SK-N-SH (cell line): ENCODE measurements around the gene RTN4. TPM values are rescaled to one million over a fixed set of nuclear protein-coding genes. Genes with fewer than 3 reads are reported as not detected.

ENCODE experiments used
- CTCF ChIA-PET: fragments of 300-600, 350-600 bp; formaldehyde crosslinking; extraction: SDS; loops from one replicate; lab custom pipeline; 2021; lab: Yijun Ruan, JAX
- POLR2A ChIA-PET: fragments of 350-600 bp; sonication (Branson Sonifier 250); formaldehyde crosslinking; extraction: SDS; loops from one replicate; lab custom pipeline; 2020; ENCODE audit warnings: antibody characterized with exemption, inconsistent platforms; lab: Yijun Ruan, JAX
- DNase-seq: peaks from one replicate; pipeline ENCODE4 v3.0.0; 2012
- H2AFZ ChIP-seq: fragments of 200-600 bp; sonication (generic); 2 replicates; pipeline ENCODE4 v1.8.1; 2016; ENCODE audit warnings: antibody characterized with exemption, mild to moderate bottlenecking, low read depth
- H3F3A ChIP-seq: fragments of 200-600 bp; sonication (generic); replicated peaks from 2 replicates; pipeline ENCODE3; 2016; ENCODE audit warnings: antibody characterized with exemption, mild to moderate bottlenecking; ENCODE audit not compliant: insufficient read depth
- H3K27ac ChIP-seq, 2 experiments: fragments of 200-500 bp in 1 of 2; fragments of 200-600 bp in 1 of 2; sonication (Bioruptor generic) in 1 of 2; sonication (generic), shearing (Covaris generic) in 1 of 2; 2 replicates each; pipeline versions ENCODE4 v1.5.1 to v1.6.1; 2014 to 2016; ENCODE audit warnings: low read depth in 2 of 2, inconsistent platforms in 1 of 2, low read length in 1 of 2, mild to moderate bottlenecking in 1 of 2, mixed read lengths in 1 of 2
- H3K27me3 ChIP-seq: fragments of 200-600 bp; sonication (generic), shearing (Covaris generic); 2 replicates; pipeline ENCODE4 v1.6.1; 2016; ENCODE audit warnings: mixed run types; ENCODE audit not compliant: insufficient read depth
- H3K36me3 ChIP-seq, 2 experiments: fragments of 200-500 bp in 1 of 2; fragments of 200-600 bp in 1 of 2; sonication (Bioruptor generic) in 1 of 2; sonication (generic) in 1 of 2; replicated peaks in 1 of 2; 2 replicates each; pipeline versions ENCODE3 to v1.5.1; 2014 to 2016; ENCODE audit warnings: low read length in 1 of 2, mild to moderate bottlenecking in 1 of 2; ENCODE audit not compliant: insufficient read depth in 2 of 2, control insufficient read depth in 1 of 2
- H3K4me1 ChIP-seq, 2 experiments: fragments of 200-500 bp in 1 of 2; fragments of 200-600 bp in 1 of 2; sonication (Bioruptor generic) in 1 of 2; sonication (generic), shearing (Covaris generic) in 1 of 2; 2 replicates each; pipeline versions ENCODE4 v1.5.1 to v1.6.1; 2014 to 2016; ENCODE audit warnings: low read depth in 1 of 2, low read length in 1 of 2, mixed run types in 1 of 2; ENCODE audit not compliant: insufficient read depth in 2 of 2, control insufficient read depth in 1 of 2
- H3K4me2 ChIP-seq: fragments of 200-600 bp; sonication (generic), shearing (Covaris generic); 2 replicates; pipeline ENCODE4 v1.6.1; 2017; ENCODE audit warnings: mixed run types
- H3K4me3 ChIP-seq, 2 experiments: fragments of 200-500 bp in 1 of 2; fragments of 200-600 bp in 1 of 2; sonication (Bioruptor generic) in 1 of 2; sonication (generic), shearing (Covaris generic) in 1 of 2; 2 replicates each; pipeline versions ENCODE4 v1.5.1 to v1.8.1; 2014 to 2016; ENCODE audit warnings: low read depth in 2 of 2, inconsistent platforms in 1 of 2, low read length in 1 of 2, mild to moderate bottlenecking in 1 of 2, mixed read lengths in 1 of 2, moderate library complexity in 1 of 2
- H3K79me2 ChIP-seq: fragments of 200-600 bp; sonication (generic); 2 replicates; pipeline ENCODE4 v1.8.1; 2017; ENCODE audit warnings: mild to moderate bottlenecking; ENCODE audit not compliant: insufficient read depth
- H3K9ac ChIP-seq: fragments of 200-600 bp; sonication (generic); 2 replicates; pipeline ENCODE4 v1.6.1; 2017; ENCODE audit warnings: mixed run types
- H3K9me2 ChIP-seq: fragments of 200-600 bp; sonication (generic); 2 replicates; pipeline ENCODE4 v1.6.1; 2017; ENCODE audit warnings: mixed run types
- H3K9me3 ChIP-seq: fragments of 200-600 bp; sonication (generic); 2 replicates; pipeline ENCODE4 v1.6.1; 2017; ENCODE audit warnings: mixed run types, mild to moderate bottlenecking, moderate library complexity
- H4K20me1 ChIP-seq: fragments of 200-600 bp; sonication (generic); 2 replicates; pipeline ENCODE4 v1.6.1; 2017; ENCODE audit warnings: mild to moderate bottlenecking, mixed run types; ENCODE audit not compliant: insufficient read depth
- CHD2 ChIP-seq: fragments of 150-350 bp; IDR thresholded peaks from 2 replicates; pipeline ENCODE4 v1.6.1; 2018; ENCODE audit warnings: low read length; ENCODE audit not compliant: partially characterized antibody
- CTCF ChIP-seq: fragments of 200-600 bp; sonication (generic); IDR thresholded peaks from 2 replicates; pipeline ENCODE4 v1.6.1; 2017; ENCODE audit warnings: antibody characterized with exemption, mild to moderate bottlenecking, moderate library complexity
- EZH2phosphoT487 ChIP-seq: fragments of 200-600 bp; sonication (generic); IDR thresholded peaks from 2 replicates; pipeline ENCODE4 v1.6.1; 2017; ENCODE audit warnings: low read depth, mixed run types, mild to moderate bottlenecking, antibody characterized with exemption, moderate library complexity, borderline replicate concordance
- FOSL2 ChIP-seq: IDR thresholded peaks from 2 replicates; pipeline ENCODE4 v1.4.0; 2012; ENCODE audit warnings: low read depth, mild to moderate bottlenecking, moderate library complexity, borderline replicate concordance
- FOXJ3 ChIP-seq: sonication (generic); formaldehyde crosslinking; IDR thresholded peaks from 2 replicates; pipeline ENCODE4 v1.5.1; 2020; ENCODE audit warnings: mild to moderate bottlenecking, missing genetic modification reagents
- JUND ChIP-seq: IDR thresholded peaks from 2 replicates; pipeline ENCODE4 v1.4.0; 2012
- MEF2A ChIP-seq: IDR thresholded peaks from 2 replicates; pipeline ENCODE4 v1.4.0; 2012; ENCODE audit warnings: low read depth, borderline replicate concordance
- MXI1 ChIP-seq: IDR thresholded peaks from 2 replicates; pipeline ENCODE4 v1.6.1; 2012; ENCODE audit warnings: mild to moderate bottlenecking, low read depth, low read length, improper control_type of control experiment
- POLR2AphosphoS5 ChIP-seq: IDR thresholded peaks from 2 replicates; pipeline ENCODE4 v1.6.1; 2012; ENCODE audit warnings: low read depth, low read length
- RAD21 ChIP-seq: IDR thresholded peaks from 2 replicates; pipeline ENCODE4 v1.6.1; 2012; ENCODE audit warnings: mild to moderate bottlenecking, low read length
- RCOR1 ChIP-seq: fragments of 150-350 bp; IDR thresholded peaks from 2 replicates; pipeline ENCODE4 v1.6.1; 2017; ENCODE audit warnings: antibody characterized with exemption, low read length
- RFX5 ChIP-seq: IDR thresholded peaks from 2 replicates; pipeline ENCODE4 v1.6.1; 2012; ENCODE audit warnings: mild to moderate bottlenecking, improper control_type of control experiment, low read length
- RXRA ChIP-seq: IDR thresholded peaks from 2 replicates; pipeline ENCODE4 v1.4.0; 2012; ENCODE audit warnings: low read depth, mild to moderate bottlenecking, borderline replicate concordance
- TCF12 ChIP-seq: IDR thresholded peaks from 2 replicates; pipeline ENCODE4 v1.4.0; 2012
- TEAD4 ChIP-seq: IDR thresholded peaks from 2 replicates; pipeline ENCODE4 v1.4.0; 2012; ENCODE audit warnings: mild to moderate bottlenecking, borderline replicate concordance; ENCODE audit not compliant: insufficient read depth
- ZBTB33 ChIP-seq: IDR thresholded peaks from 2 replicates; pipeline ENCODE4 v1.4.0; 2012; ENCODE audit warnings: low read depth, borderline replicate concordance
- WGBS: methylation state at CpG from one replicate; pipeline ENCODE4 v1.1.6; 2017; ENCODE audit warnings: low lambda C conversion rate; 5-methylcytosine and 5-hydroxymethylcytosine counted together
- polyA plus RNA-seq, 3 experiments: library from polyadenylated mRNA; depleted of rRNA; stranded (reverse); fragments of >200 nt; gene quantifications; 2 replicates each; pipeline ENCODE4 v1.2.3, GENCODE V29; 2012
- TF ChIP-seq, protein P1 (sequence below): fragments of 150-350 bp; IDR thresholded peaks from 2 replicates; pipeline ENCODE4 v1.6.1; 2016; ENCODE audit warnings: mild to moderate bottlenecking, low read depth, low read length
- TF ChIP-seq, protein P2 (sequence below): IDR thresholded peaks from 2 replicates; pipeline ENCODE4 v1.4.0; 2012; ENCODE audit warnings: low read depth, borderline replicate concordance
- TF ChIP-seq, protein P3 (sequence below): IDR thresholded peaks from 2 replicates; pipeline ENCODE4; 2012
- TF ChIP-seq, protein P4 (sequence below): IDR thresholded peaks from 2 replicates; pipeline ENCODE4 v1.4.0; 2012; ENCODE audit warnings: low read depth

The RTN4 gene
- polyA plus RNA-seq, 1 of the 3 experiments (the other 2 are of a cell fraction) = 315 TPM

DNA sequence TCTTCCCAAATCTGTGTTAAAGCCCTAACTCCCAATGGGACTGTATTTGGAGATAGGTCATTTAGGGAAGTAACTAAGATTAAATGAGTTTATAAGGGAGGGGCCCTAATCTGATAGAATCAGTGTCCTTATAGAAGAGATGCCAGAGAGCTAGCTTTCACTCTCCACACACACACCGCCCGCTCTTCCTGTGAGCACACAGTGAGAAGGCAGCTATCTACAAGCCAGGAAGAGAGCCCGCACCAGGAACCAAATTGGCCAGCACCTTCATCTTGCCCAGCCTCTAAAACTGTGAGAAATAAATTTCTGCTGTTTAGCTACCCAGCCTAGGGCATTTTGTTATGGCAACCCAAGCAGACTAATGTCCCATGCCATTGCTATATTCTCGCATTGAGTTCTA, 125.2 kb downstream of the RTN4 start (continued):
- TF ChIP-seq, protein P1, sequence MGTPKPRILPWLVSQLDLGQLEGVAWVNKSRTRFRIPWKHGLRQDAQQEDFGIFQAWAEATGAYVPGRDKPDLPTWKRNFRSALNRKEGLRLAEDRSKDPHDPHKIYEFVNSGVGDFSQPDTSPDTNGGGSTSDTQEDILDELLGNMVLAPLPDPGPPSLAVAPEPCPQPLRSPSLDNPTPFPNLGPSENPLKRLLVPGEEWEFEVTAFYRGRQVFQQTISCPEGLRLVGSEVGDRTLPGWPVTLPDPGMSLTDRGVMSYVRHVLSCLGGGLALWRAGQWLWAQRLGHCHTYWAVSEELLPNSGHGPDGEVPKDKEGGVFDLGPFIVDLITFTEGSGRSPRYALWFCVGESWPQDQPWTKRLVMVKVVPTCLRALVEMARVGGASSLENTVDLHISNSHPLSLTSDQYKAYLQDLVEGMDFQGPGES = no peak
- TF ChIP-seq, all 33 proteins: peak for 0

- H3K9ac ChIP-seq = no peak overlapping the region
- no peak overlapping the region for H3K4me3 ChIP-seq
- no peaks in the 10 kb centered on the region; the same call in 1 of the 2 replicates for H3K9me3 ChIP-seq
- H3K4me1 ChIP-seq = no peaks in the 10 kb centered on the region
- H3K27me3 ChIP-seq = no peaks in the 10 kb centered on the region
- no peaks in the 10 kb centered on the region for H4K20me1 ChIP-seq
- CTCF ChIA-PET = interaction anchor here (1.0 to 1.1 kb wide), 2 partner anchors 91 to 301 kb away, joined by 3 read pairs; no protein-coding TSS in a partner anchor
- POLR2A ChIA-PET = no interaction called here
- no peak overlapping the region for H3K27ac ChIP-seq
- no peaks in the 10 kb centered on the region for H3K79me2 ChIP-seq
- H3K4me2 ChIP-seq = no peak overlapping the region
- DNase-seq = no peak
- no peak overlapping the region for H2AFZ ChIP-seq
- H3K9me2 ChIP-seq = no peaks in the 10 kb centered on the region
- 81% methylated on average over 1 of the region's 1 CpG for WGBS
- no peak for TF ChIP-seq TCF12
- TF ChIP-seq, protein P2, sequence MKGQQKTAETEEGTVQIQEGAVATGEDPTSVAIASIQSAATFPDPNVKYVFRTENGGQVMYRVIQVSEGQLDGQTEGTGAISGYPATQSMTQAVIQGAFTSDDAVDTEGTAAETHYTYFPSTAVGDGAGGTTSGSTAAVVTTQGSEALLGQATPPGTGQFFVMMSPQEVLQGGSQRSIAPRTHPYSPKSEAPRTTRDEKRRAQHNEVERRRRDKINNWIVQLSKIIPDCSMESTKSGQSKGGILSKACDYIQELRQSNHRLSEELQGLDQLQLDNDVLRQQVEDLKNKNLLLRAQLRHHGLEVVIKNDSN = no peak
- TF ChIP-seq, protein P1 = no peak
- no peak for TF ChIP-seq ZBTB33
- no peak for TF ChIP-seq CTCF
- no peak for TF ChIP-seq EZH2phosphoT487
- no peak for TF ChIP-seq RFX5
- no peak for TF ChIP-seq MEF2A
- TF ChIP-seq JUND = no peak
- no peak for TF ChIP-seq RCOR1
- TF ChIP-seq CHD2 = no peak
- TF ChIP-seq RXRA = no peak
- no peak for TF ChIP-seq MXI1
- TF ChIP-seq, protein P3, sequence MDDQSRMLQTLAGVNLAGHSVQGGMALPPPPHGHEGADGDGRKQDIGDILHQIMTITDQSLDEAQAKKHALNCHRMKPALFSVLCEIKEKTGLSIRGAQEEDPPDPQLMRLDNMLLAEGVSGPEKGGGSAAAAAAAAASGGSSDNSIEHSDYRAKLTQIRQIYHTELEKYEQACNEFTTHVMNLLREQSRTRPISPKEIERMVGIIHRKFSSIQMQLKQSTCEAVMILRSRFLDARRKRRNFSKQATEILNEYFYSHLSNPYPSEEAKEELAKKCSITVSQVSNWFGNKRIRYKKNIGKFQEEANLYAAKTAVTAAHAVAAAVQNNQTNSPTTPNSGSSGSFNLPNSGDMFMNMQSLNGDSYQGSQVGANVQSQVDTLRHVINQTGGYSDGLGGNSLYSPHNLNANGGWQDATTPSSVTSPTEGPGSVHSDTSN = no peak
- TF ChIP-seq FOSL2 = no peak
- TF ChIP-seq FOXJ3 (CRISPR knock-in tag) = no peak
- no peak for TF ChIP-seq TEAD4
- TF ChIP-seq POLR2AphosphoS5 = no peak
- TF ChIP-seq, protein P4, sequence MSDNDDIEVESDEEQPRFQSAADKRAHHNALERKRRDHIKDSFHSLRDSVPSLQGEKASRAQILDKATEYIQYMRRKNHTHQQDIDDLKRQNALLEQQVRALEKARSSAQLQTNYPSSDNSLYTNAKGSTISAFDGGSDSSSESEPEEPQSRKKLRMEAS = no peak
- TF ChIP-seq RAD21 = no peak
- H3F3A ChIP-seq = no peaks in the 10 kb centered on the region
- H3K36me3 ChIP-seq = peaks cover 0 to 2% of the 10 kb centered on the region in 2 experiments
Observed at GRCh38 chr2:54924121-54924520, 126.1 kb downstream of the RTN4 start.
